A549 (cell line): Measurements from ENCODE around the gene DMRTB1. TPM values are rescaled to one million over a fixed set of nuclear protein-coding genes. Genes with fewer than 3 reads are reported as not detected.

Source experiments
- ATAC-seq, 2 experiments: fragments of 200-7000 bp in 1 of 2; fragments of >200 bp in 1 of 2; cut with Nextera tagmentation in 1 of 2; cut with Tn5 transposase in 1 of 2; 3 replicates each; pipeline versions ENCODE4 v1.8.0 to v1.9.1; 2018 to 2020; ENCODE audit warnings: mild to moderate bottlenecking in 1 of 2, moderate library complexity in 1 of 2
- CTCF ChIA-PET: fragments of 300-600 bp; sonication (Branson Sonifier 250); formaldehyde crosslinking; extraction: SDS; loops from one replicate; lab custom pipeline; 2021; ENCODE audit warnings: antibody characterized with exemption, inconsistent platforms; lab: Yijun Ruan, JAX
- POLR2A ChIA-PET: fragments of 350-600 bp; formaldehyde crosslinking; extraction: SDS; loops from one replicate; lab custom pipeline; 2021; ENCODE audit warnings: antibody characterized with exemption, inconsistent platforms; lab: Yijun Ruan, JAX
- DNase-seq, 2 experiments: peaks; one replicate each; pipeline versions ENCODE4 v3.0.0 to v3.0.0-alpha.2; 2011 to 2016; ENCODE audit warnings: low read depth in 1 of 2, low spot score in 1 of 2
- FAIRE-seq: peaks from 2 replicates; lab custom pipeline; 2011; peaks lifted over from hg19 to GRCh38; lab: Jason Lieb, UNC
- H3K27ac ChIP-seq, 2 experiments: fragments of >200 bp; sonication (Bioruptor Twin); formaldehyde crosslinking; 3 replicates each; pipeline ENCODE4 v1.5.1; 2016 to 2017
- H3K4me1 ChIP-seq: fragments of >200 bp; sonication (Bioruptor Twin); formaldehyde crosslinking; 3 replicates; pipeline ENCODE4 v1.6.1; 2016
- H3K4me2 ChIP-seq: fragments of >200 bp; sonication (Bioruptor Twin); formaldehyde crosslinking; 3 replicates; pipeline ENCODE4 v1.6.1; 2016
- H3K4me3 ChIP-seq: fragments of >200 bp; sonication (Bioruptor Twin); formaldehyde crosslinking; 3 replicates; pipeline ENCODE4 v1.5.1; 2016
- H3K9me3 ChIP-seq: fragments of >200 bp; sonication (Bioruptor Twin); formaldehyde crosslinking; 3 replicates; pipeline ENCODE4 v1.6.1; 2016
- ATOH8 ChIP-seq: fragments of 250-450 bp; sonication (Bioruptor Pico); IDR thresholded peaks from 2 replicates; pipeline ENCODE4 v1.5.0; 2020; ENCODE audit warnings: low read depth, mild to moderate bottlenecking, moderate library complexity
- CEBPB ChIP-seq, 2 experiments: fragments of >200 bp in 1 of 2; sonication (Bioruptor Twin) in 1 of 2; formaldehyde crosslinking in 1 of 2; IDR thresholded peaks; 2 replicates each; pipeline ENCODE4 v1.6.1; 2012 to 2016
- CHD4 ChIP-seq: fragments of 200-600 bp; sonication (generic); IDR thresholded peaks from 2 replicates; pipeline ENCODE4 v1.6.1; 2016; ENCODE audit warnings: antibody characterized with exemption, mild to moderate bottlenecking, borderline replicate concordance
- CTCF ChIP-seq: fragments of >200 bp; sonication (Bioruptor Twin); formaldehyde crosslinking; IDR thresholded peaks from 3 replicates; pipeline ENCODE4 v1.5.1; 2016
- E2F6 ChIP-seq: IDR thresholded peaks from 2 replicates; pipeline ENCODE4 v1.6.1; 2012; ENCODE audit warnings: low read depth, borderline replicate concordance
- EHMT2 ChIP-seq: fragments of 200-600 bp; sonication (generic); IDR thresholded peaks from 2 replicates; pipeline ENCODE4 v1.6.1; 2016; ENCODE audit warnings: antibody characterized with exemption, low read depth, mild to moderate bottlenecking, moderate library complexity
- FOSB ChIP-seq: fragments of 250-450 bp; sonication (Bioruptor Pico); IDR thresholded peaks from 2 replicates; pipeline ENCODE4 v1.5.0; 2020; ENCODE audit warnings: mild to moderate bottlenecking, moderate library complexity
- FOSL2 ChIP-seq, 2 experiments: fragments of 450-650 bp in 1 of 2; fragments of >200 bp in 1 of 2; sonication (Bioruptor Twin) in 1 of 2; formaldehyde crosslinking; IDR thresholded peaks; 2 replicates each; pipeline versions ENCODE4 v1.5.0 to v1.6.1; 2016 to 2020; ENCODE audit warnings: mild to moderate bottlenecking in 1 of 2, moderate library complexity in 1 of 2
- HDAC2 ChIP-seq: fragments of 200-600 bp; sonication (generic); IDR thresholded peaks from 2 replicates; pipeline ENCODE4 v1.6.1; 2016
- HES2 ChIP-seq: fragments of >200 bp; sonication (Bioruptor Twin); formaldehyde crosslinking; IDR thresholded peaks from 2 replicates; pipeline ENCODE4 v1.6.1; 2016
- HOXA7 ChIP-seq: fragments of 250-450 bp; sonication (Bioruptor Pico); IDR thresholded peaks from 2 replicates; pipeline ENCODE4 v1.5.0; 2020; ENCODE audit warnings: mild to moderate bottlenecking, moderate library complexity
- HOXB13 ChIP-seq: fragments of 250-450 bp; sonication (Bioruptor Pico); IDR thresholded peaks from 2 replicates; pipeline ENCODE4 v1.5.0; 2020; ENCODE audit warnings: low read depth, mild to moderate bottlenecking, moderate library complexity
- KDM1A ChIP-seq: fragments of 200-600 bp; sonication (generic); IDR thresholded peaks from 2 replicates; pipeline ENCODE4 v1.6.1; 2016; ENCODE audit warnings: low read depth, mild to moderate bottlenecking
- MAX ChIP-seq: IDR thresholded peaks from 2 replicates; pipeline ENCODE4 v1.6.1; 2012
- NFE2L2 ChIP-seq: fragments of 150-350 bp; conservative IDR thresholded peaks from 2 replicates; pipeline ENCODE4 v1.6.1; 2014; ENCODE audit warnings: low read length
- PHF8 ChIP-seq: fragments of 200-600 bp; sonication (generic); IDR thresholded peaks from 2 replicates; pipeline ENCODE4 v1.6.1; 2016; ENCODE audit warnings: low read depth, mild to moderate bottlenecking, antibody characterized with exemption, moderate library complexity, borderline replicate concordance
- POLR2A ChIP-seq: IDR thresholded peaks from 2 replicates; pipeline ENCODE4 v1.6.1; 2012; ENCODE audit warnings: mild to moderate bottlenecking, low read length
- RARB ChIP-seq: fragments of 250-450 bp; sonication (Bioruptor Pico); IDR thresholded peaks from 2 replicates; pipeline ENCODE4 v1.8.0; 2021; ENCODE audit warnings: mild to moderate bottlenecking, moderate library complexity
- ZC3H11A ChIP-seq: fragments of 450-650 bp; IDR thresholded peaks from 2 replicates; pipeline ENCODE4 v1.6.1; 2014; ENCODE audit warnings: antibody characterized with exemption, mild to moderate bottlenecking
- WGBS: methylation state at CpG from one replicate; pipeline ENCODE4 v1.1.6; 2017; ENCODE audit errors: missing lambda C conversion rate; 5-methylcytosine and 5-hydroxymethylcytosine counted together
- polyA plus RNA-seq, 4 experiments: library from polyadenylated mRNA; depleted of rRNA in 3 of 4; stranded (reverse); fragments of >200 nt; fragmentation: RNase III in 1 of 4; extraction: RNeasy Plus Mini Kit Qiagen cat#74134 plus additional on column Dnase treatment in 1 of 4; gene quantifications; 2 replicates in 3 of 4; 3 replicates in 1 of 4; pipeline ENCODE4 v1.2.3, GENCODE V29; 2011 to 2017

Gene DMRTB1
- polyA plus RNA-seq, 2 of the 4 experiments (the other 2 are of a cell fraction), result not detected

- TF ChIP-seq FOSB (CRISPR knock-in tag) (no peak), HOXB13 (CRISPR knock-in tag) (no peak), HDAC2 (no peak), POLR2A (no peak), CTCF (no peak), ATOH8 (CRISPR knock-in tag) (no peak), KDM1A (no peak), HES2 (no peak), MAX (no peak), FOSL2 (IDR thresholded peaks at IDR 0.05) (no peak), FOSL2 (CRISPR knock-in tag; IDR thresholded peaks at IDR 0.05) (no peak), CEBPB (IDR thresholded peaks at IDR 0.05) (no peak), NFE2L2 (no peak)
- DNase-seq, result no peak
- Histone ChIP-seq H3K9me3 (no peaks in the 10 kb centered on the region), H3K27ac (no peak overlapping the region), H3K4me3 (no peak overlapping the region), H3K4me1 (no peaks in the 10 kb centered on the region), H3K4me2 (no peak overlapping the region)
- ChIA-PET POLR2A (no interaction called here), CTCF (interaction anchor here (0.7 kb wide), 1 partner anchor 14 kb away, joined by 4 read pairs; no protein-coding TSS in a partner anchor)
- no peak for ATAC-seq
- WGBS, result 87% methylated on average over 9 of the region's 9 CpGs
- FAIRE-seq, result no peak
Observed at GRCh38 chr1:53471000-53471399, 11.8 kb downstream of the DMRTB1 start.

- ChIA-PET CTCF (interaction anchor here (2.4 kb wide), 1 partner anchor 11 kb away, joined by 6 read pairs; no protein-coding TSS in a partner anchor), POLR2A (no interaction called here)
- no peak for TF ChIP-seq EHMT2
- TF ChIP-seq MAX, result no peak
- no peak for TF ChIP-seq RARB
- no peak for TF ChIP-seq PHF8
- no peak for TF ChIP-seq HOXA7 (CRISPR knock-in tag)
- no peak for TF ChIP-seq ZC3H11A
- TF ChIP-seq CHD4, result no peak
- Histone ChIP-seq H3K4me3 (no peak overlapping the region), H3K4me2 (no peak overlapping the region), H3K9me3 (no peaks in the 10 kb centered on the region), H3K4me1 (no peaks in the 10 kb centered on the region), H3K27ac (no peak overlapping the region)
- WGBS, result 54% methylated on average over 3 of the region's 3 CpGs
- no peak for FAIRE-seq
- ATAC-seq, result no peak
- no peak for DNase-seq
Observed at GRCh38 chr1:53473463-53473862, 14.3 kb downstream of the DMRTB1 start.

- WGBS, result 33% methylated on average over 7 of the region's 7 CpGs
- no peak overlapping the region for H3K27ac ChIP-seq
- H3K4me2 ChIP-seq, result no peak overlapping the region
- no peaks in the 10 kb centered on the region for H3K9me3 ChIP-seq
- TF ChIP-seq E2F6, result no peak
- no peaks in the 10 kb centered on the region for H3K4me1 ChIP-seq
- DNase-seq (no peak), ATAC-seq (no peak), FAIRE-seq (no peak)
- no peak overlapping the region for H3K4me3 ChIP-seq
- ChIA-PET CTCF (interaction anchor here (2.0 to 2.4 kb wide), 2 partner anchors 9 to 83 kb away, joined by 5 to 6 read pairs; no protein-coding TSS in a partner anchor), POLR2A (no interaction called here)
Observed at GRCh38 chr1:53475664-53476063, 16.5 kb downstream of the DMRTB1 start.
